Uterus (tissue), 4 donors: ENCODE data around the gene TMC4. TPM values are rescaled to one million over a fixed set of nuclear protein-coding genes. Genes with fewer than 3 reads are reported as not detected.
A peak's percentile ranks its signal among the peaks of the same experiment; 100 is the strongest.
"Not testable (repeated sequence)": the region's sequence is repeated elsewhere in the genome, so short reads cannot be mapped to it uniquely, and the experiment has no call there.

Source experiments
- DNase-seq, 2 donors: peaks; one replicate each; pipeline ENCODE4 v3.0.0-alpha.2; 2019 to 2020
- H3K27ac ChIP-seq, 2 donors: fragments of 200-600 bp; sonication (generic); 1 replicate in 1 of 2; 2 replicates in 1 of 2; pipeline ENCODE4 v1.5.1; 2016 to 2018
- H3K27me3 ChIP-seq, 2 donors: fragments of 200-600 bp; sonication (generic); one replicate each; pipeline ENCODE4 v1.5.1; 2018 to 2019; ENCODE audit warnings: control low read depth in 1 of 2
- H3K36me3 ChIP-seq, 2 donors: fragments of 200-600 bp; sonication (generic); one replicate each; pipeline ENCODE4 v1.5.1; 2019; ENCODE audit warnings: control low read depth in 1 of 2
- H3K4me1 ChIP-seq, 2 donors: fragments of 200-600 bp; sonication (generic); one replicate each; pipeline ENCODE4 v1.5.1; 2018 to 2019; ENCODE audit warnings: control low read depth in 1 of 2
- H3K4me3 ChIP-seq, 2 donors: fragments of 200-600 bp; sonication (generic); 1 replicate in 1 of 2; 2 replicates in 1 of 2; pipeline ENCODE4 v1.5.1; 2018 to 2019; ENCODE audit warnings: mild to moderate bottlenecking in 1 of 2
- H3K9me3 ChIP-seq, 2 donors: fragments of 200-600 bp; sonication (generic); one replicate each; pipeline ENCODE4 v1.5.1; 2019; ENCODE audit warnings: control low read depth in 1 of 2
- CTCF ChIP-seq, 4 experiments: fragments of 200-600 bp in 2 of 4; fragments of 450-650 bp in 2 of 4; sonication (generic) in 2 of 4; IDR thresholded peaks; one replicate each; pipeline ENCODE4 v1.5.1; 2016 to 2019; ENCODE audit warnings: antibody characterized with exemption in 4 of 4, mild to moderate bottlenecking in 2 of 4, moderate library complexity in 1 of 4
- POLR2A ChIP-seq, 2 donors: fragments of 450-650 bp; IDR thresholded peaks; one replicate each; pipeline ENCODE4 v1.6.1; 2016; ENCODE audit warnings: antibody characterized with exemption in 2 of 2, mild to moderate bottlenecking in 1 of 2, moderate library complexity in 1 of 2
- intact Hi-C: fragments of 100-400 bp; cut with DNase I; formaldehyde crosslinking; loops from one replicate; pipeline ENCODE4 v1.15.1; 2023; ENCODE audit warnings: low total_unique reads
- total RNA-seq, 4 donors: library from RNA; depleted of rRNA in 3 of 4; stranded (reverse); fragments of >200 nt in 3 of 4; gene quantifications; one replicate each; pipeline versions ENCODE4 v1.1.0 to v1.2.4, GENCODE V29; 2014 to 2023
- donor health status: DM: yes; HTN: yes; CAD: no.

Gene TMC4
- total RNA-seq, 4 donors from 2014 or later = 1.3 to 31.0 (median 3.0) TPM; not detected in 1

GRCh38 chr19:54197121-54197520 is 24.2 kb upstream of the TMC4 start:
- Histone ChIP-seq H3K4me3 (no peak overlapping the region), H3K36me3 (no peaks in the 10 kb centered on the region), H3K27me3 (no peaks in the 10 kb centered on the region), H3K9me3 (no peaks in the 10 kb centered on the region), H3K4me1 (peaks cover 2 to 14% of the 10 kb centered on the region in 2 donors), H3K27ac (no peak overlapping the region)
- no peak for DNase-seq
- TF ChIP-seq CTCF (IDR thresholded peaks at IDR 0.05) (no peak), POLR2A (IDR thresholded peaks at IDR 0.05) (no peak)
- intact Hi-C loops = no loop called here

GRCh38 chr19:54196536-54196935 is 23.6 kb upstream of the TMC4 start:
- DNase-seq = no peak
- H3K4me3 ChIP-seq = no peak overlapping the region
- peaks cover 0 to 14% of the 10 kb centered on the region in 2 donors for H3K4me1 ChIP-seq
- intact Hi-C loops = no loop called here
- TF ChIP-seq CTCF (IDR thresholded peaks at IDR 0.05) (no peak), POLR2A (IDR thresholded peaks at IDR 0.05) (no peak)
- H3K36me3 ChIP-seq = no peaks in the 10 kb centered on the region
- H3K27me3 ChIP-seq = no peaks in the 10 kb centered on the region
- H3K9me3 ChIP-seq = no peaks in the 10 kb centered on the region
- H3K27ac ChIP-seq = no peak overlapping the region

- H3K27me3 ChIP-seq, H3K4me3 ChIP-seq, DNase-seq, H3K9me3 ChIP-seq, H3K27ac ChIP-seq, H3K4me1 ChIP-seq, H3K36me3 ChIP-seq: not testable (repeated sequence)
- intact Hi-C loops = loop anchor here (5.0 kb wide), 1 partner anchor 317 kb away; no protein-coding TSS in a partner anchor
Measured at GRCh38 chr19:54194463-54194862, 21.5 kb upstream of the TMC4 start.

GRCh38 chr19:54193011-54193410 is 20.1 kb upstream of the TMC4 start:
- TF ChIP-seq CTCF (IDR thresholded peaks at IDR 0.05) (no peak), POLR2A (IDR thresholded peaks at IDR 0.05) (no peak)
- Histone ChIP-seq H3K4me3 (no peak overlapping the region), H3K4me1 (peaks cover 0 to 16% of the 10 kb centered on the region in 2 donors), H3K36me3 (no peaks in the 10 kb centered on the region), H3K27me3 (no peaks in the 10 kb centered on the region), H3K9me3 (no peaks in the 10 kb centered on the region), H3K27ac (no peak overlapping the region)
- DNase-seq = no peak
- intact Hi-C loops = loop anchor here (5.0 kb wide), 1 partner anchor 316 kb away; no protein-coding TSS in a partner anchor

- intact Hi-C loops = loop anchor here (5.0 kb wide), 1 partner anchor 315 kb away; no protein-coding TSS in a partner anchor
- peak overlapping the region; percentile 98 for H3K27ac ChIP-seq
- TF ChIP-seq POLR2A (IDR thresholded peaks at IDR 0.05) (no peak), CTCF (IDR thresholded peaks at IDR 0.05) (no peak)
- H3K4me3 ChIP-seq = peak overlapping the region; percentile 59 to 63
- H3K36me3 ChIP-seq = no peaks in the 10 kb centered on the region
- no peaks in the 10 kb centered on the region for H3K9me3 ChIP-seq
- H3K4me1 ChIP-seq = peaks cover 0 to 17% of the 10 kb centered on the region in 2 donors
- H3K27me3 ChIP-seq = no peaks in the 10 kb centered on the region
- DNase-seq = no peak
Measured at GRCh38 chr19:54191811-54192453, 19.0 kb upstream of the TMC4 start.
